Small intestine (tissue), 16 donors: Measurements from ENCODE around the gene ST13. TPM values are rescaled to one million over a fixed set of nuclear protein-coding genes. Genes with fewer than 3 reads are reported as not detected.

Experiments used
- DNase-seq, 2 donors: peaks; one replicate each; pipeline versions ENCODE4 v3.0.0 to v3.0.0-alpha.2; 2013
- FAIRE-seq: peaks from 2 replicates; lab custom pipeline; 2012; peaks lifted over from hg19 to GRCh38; lab: Jason Lieb, UNC
- H3K27ac ChIP-seq, 3 donors: one replicate each; pipeline ENCODE4 v1.5.1; 2013; ENCODE audit warnings: low read length in 2 of 3, mild to moderate bottlenecking in 2 of 3, control low read depth in 1 of 3, inconsistent platforms in 1 of 3, low read depth in 1 of 3, moderate library complexity in 1 of 3
- H3K27me3 ChIP-seq, 3 donors: one replicate each; pipeline ENCODE4 v1.6.1; 2013; ENCODE audit warnings: low read length in 3 of 3, inconsistent platforms in 1 of 3; ENCODE audit not compliant: control insufficient read depth in 3 of 3, insufficient read depth in 3 of 3
- H3K36me3 ChIP-seq, 3 donors: one replicate each; pipeline ENCODE4 v1.6.1; 2013; ENCODE audit warnings: low read length in 3 of 3, inconsistent platforms in 1 of 3, low read depth in 1 of 3, mild to moderate bottlenecking in 1 of 3, moderate library complexity in 1 of 3; ENCODE audit not compliant: control insufficient read depth in 3 of 3, insufficient read depth in 2 of 3
- H3K4me1 ChIP-seq, 3 donors: one replicate each; pipeline ENCODE4 v1.6.1; 2013; ENCODE audit warnings: low read length in 2 of 3, inconsistent platforms in 1 of 3, low read depth in 1 of 3, mild to moderate bottlenecking in 1 of 3, moderate library complexity in 1 of 3; ENCODE audit not compliant: control insufficient read depth in 3 of 3, insufficient read depth in 2 of 3
- H3K4me3 ChIP-seq, 3 donors: one replicate each; pipeline ENCODE4 v1.5.1; 2013; ENCODE audit warnings: low read length in 3 of 3, control low read depth in 1 of 3, inconsistent platforms in 1 of 3, low read depth in 1 of 3, mild to moderate bottlenecking in 1 of 3, moderate library complexity in 1 of 3
- H3K9me3 ChIP-seq, 2 donors: one replicate each; pipeline ENCODE4 v1.6.1; 2013; ENCODE audit warnings: low read depth in 1 of 2, low read length in 1 of 2; ENCODE audit not compliant: control insufficient read depth in 2 of 2, insufficient read depth in 1 of 2
- WGBS, 3 donors: extraction: QIAGEN DNeasy Blood & Tissue Kit; methylation state at CpG; one replicate each; pipeline ENCODE4 v1.1.7; 2013; 5-methylcytosine and 5-hydroxymethylcytosine counted together
- long read RNA-seq, 10 donors: transcript quantifications; one replicate each; lab custom pipeline, GENCODE V29; 2026
- polyA plus RNA-seq, 4 donors: library from polyadenylated mRNA; stranded (reverse) in 3 of 4; unstranded in 1 of 4; fragments of 200-250 nt in 3 of 4; fragments of 120-200 nt in 1 of 4; gene quantifications; one replicate each; pipeline versions ENCODE4 v1.2.1 to v1.2.3, GENCODE V29; 2013
- donor health status: healthy with polysubstance abuse.
- donor health status: control.
- donor health status: control.
- donor health status: Bipolar disorder and iron deficiency.
- donor health status: healthy.

Gene ST13
- 100 to 1,000 TPM in 3 of 4 donors, 10 to 100 TPM in 1; 69.6 to 585 (median 127) TPM for polyA plus RNA-seq
- long read RNA-seq, donor 1, transcript ST13-201 (12 exons, 3,595 nt) = major isoform, 260 of 542 reads
- long read RNA-seq, donor 1, partial matches to known transcripts = 273 of 542 reads
- long read RNA-seq, donor 1, other reads (novel, unspliced or antisense) = 9 of 542 reads
- long read RNA-seq, donor 2, transcript ST13-201 (12 exons, 3,595 nt) = major isoform, 51 of 81 reads
- long read RNA-seq, donor 2, partial matches to known transcripts = 30 of 81 reads
- long read RNA-seq, donor 2, other reads (novel, unspliced or antisense) = 0 of 81 reads
- long read RNA-seq, donor 3, transcript ST13-201 (12 exons, 3,595 nt) = major isoform, 70 of 198 reads
- long read RNA-seq, donor 3, partial matches to known transcripts = 123 of 198 reads
- long read RNA-seq, donor 3, other reads (novel, unspliced or antisense) = 5 of 198 reads
- long read RNA-seq, donor 4, partial matches to known transcripts = 0 of 1 reads
- long read RNA-seq, donor 4, other reads (novel, unspliced or antisense) = 0 of 1 reads
- long read RNA-seq, donor 5, transcript ST13-201 (12 exons, 3,595 nt) = major isoform, 40 of 101 reads
- long read RNA-seq, donor 5, partial matches to known transcripts = 61 of 101 reads
- long read RNA-seq, donor 5, other reads (novel, unspliced or antisense) = 0 of 101 reads
- long read RNA-seq, donor 6, transcript ST13-201 (12 exons, 3,595 nt) = major isoform, 84 of 150 reads
- long read RNA-seq, donor 6, partial matches to known transcripts = 66 of 150 reads
- long read RNA-seq, donor 6, other reads (novel, unspliced or antisense) = 0 of 150 reads
- long read RNA-seq, donor 7, transcript ST13-201 (12 exons, 3,595 nt) = major isoform, 125 of 228 reads
- long read RNA-seq, donor 7, partial matches to known transcripts = 97 of 228 reads
- long read RNA-seq, donor 7, other reads (novel, unspliced or antisense) = 6 of 228 reads
- long read RNA-seq, donor 8, transcript ST13-201 (12 exons, 3,595 nt) = major isoform, 7 of 13 reads
- long read RNA-seq, donor 8, partial matches to known transcripts = 6 of 13 reads
- long read RNA-seq, donor 8, other reads (novel, unspliced or antisense) = 0 of 13 reads
- long read RNA-seq, donor 9, transcript ST13-201 (12 exons, 3,595 nt) = major isoform, 20 of 42 reads
- long read RNA-seq, donor 9, partial matches to known transcripts = 22 of 42 reads
- long read RNA-seq, donor 9, other reads (novel, unspliced or antisense) = 0 of 42 reads
- long read RNA-seq, donor 10, transcript ST13-201 (12 exons, 3,595 nt) = major isoform, 99 of 186 reads
- long read RNA-seq, donor 10, partial matches to known transcripts = 87 of 186 reads
- long read RNA-seq, donor 10, other reads (novel, unspliced or antisense) = 0 of 186 reads

DNA sequence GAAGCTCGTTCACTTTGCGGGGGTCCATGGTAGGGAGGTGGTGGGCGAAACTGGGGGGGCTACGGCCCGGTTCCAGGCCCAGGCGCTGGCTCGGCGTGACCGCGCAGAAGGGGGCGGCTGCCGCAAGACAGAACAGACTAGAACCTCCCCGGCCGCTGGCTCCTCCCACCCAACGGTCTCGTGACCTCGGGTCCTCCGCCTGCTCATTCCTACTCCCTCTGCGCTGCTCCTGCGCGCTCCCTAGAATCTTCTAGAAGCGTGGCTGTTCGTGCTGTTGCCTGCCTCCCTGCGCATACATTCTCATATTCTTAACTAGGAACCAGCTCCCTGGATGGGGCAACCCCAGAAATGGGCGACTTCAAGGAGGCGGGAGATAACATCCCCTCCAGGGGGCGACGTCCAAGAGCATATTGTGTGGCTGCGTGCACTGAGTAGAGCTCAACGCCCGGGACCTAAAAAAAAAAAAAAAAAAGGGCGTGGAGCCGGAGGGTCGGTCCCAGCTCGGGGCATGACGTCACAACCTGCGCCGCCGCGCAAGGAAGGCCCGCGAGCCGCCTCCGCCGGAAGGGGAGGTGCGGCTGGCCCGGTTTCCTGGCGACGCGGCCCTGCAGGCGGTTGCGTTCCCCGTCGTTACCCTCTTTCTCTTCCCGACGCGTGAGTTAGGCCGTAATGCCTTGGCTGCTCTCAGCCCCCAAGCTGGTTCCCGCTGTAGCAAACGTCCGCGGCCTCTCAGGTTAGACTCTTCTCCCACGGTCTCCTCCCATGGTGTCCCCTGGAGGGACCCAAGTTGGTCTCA lies at the start of gene ST13, which contains the start of gene XPNPEP3:
TSS of gene ST13 (minus strand) at position 127 of the 796 bp plus-strand sequence. CDS start at position 28, 99 bp downstream.
TSS of gene XPNPEP3 (plus strand) at position 636 of the 796 bp plus-strand sequence. CDS start at position 670, 34 bp downstream.
- Histone ChIP-seq H3K27me3 (no peaks in the 10 kb centered on the region), H3K9me3 (no peaks in the 10 kb centered on the region), H3K36me3 (peaks cover 0 to 7% (median 2%) of the 10 kb centered on the region in 3 donors), H3K27ac (peak within 1 kb of the TSS; percentile 84 to 99 (median 99)), H3K4me3 (peak within 1 kb of the TSS; percentile 73 to 98 (median 82)), H3K4me1 (peaks cover 7 to 26% (median 10%) of the 10 kb centered on the region in 3 donors)
- peak; percentile 97 to 99 for DNase-seq
- 0 to 1% (median 0%) methylated on average over 46 to 63 of the region's 63 CpGs for WGBS, 3 donors
- no peak for FAIRE-seq

DNA sequence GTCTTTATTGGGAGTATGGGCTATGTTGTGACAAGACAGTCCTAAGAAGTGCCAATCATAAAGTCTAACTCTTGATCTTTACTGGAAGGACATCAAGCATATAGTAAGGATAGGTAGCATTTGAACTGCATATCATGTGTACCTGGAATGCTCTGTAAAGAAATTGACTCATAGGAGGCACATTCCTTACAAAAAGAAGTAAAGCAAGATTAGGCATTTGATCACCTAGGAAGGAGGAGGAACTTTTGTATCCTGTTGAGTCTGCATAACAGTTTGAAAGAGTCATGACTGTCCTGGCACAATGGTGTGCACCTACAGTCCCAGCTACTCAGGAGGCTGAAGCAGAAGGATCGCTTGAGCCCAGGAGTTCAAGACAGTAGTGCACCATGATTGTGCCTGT lies 47.7 kb upstream of the ST13 start:
- H3K27ac ChIP-seq = no peak overlapping the region
- no peak for FAIRE-seq
- 93 to 100% (median 95%) methylated on average over 1 of the region's 1 CpG for WGBS, 3 donors

DNA sequence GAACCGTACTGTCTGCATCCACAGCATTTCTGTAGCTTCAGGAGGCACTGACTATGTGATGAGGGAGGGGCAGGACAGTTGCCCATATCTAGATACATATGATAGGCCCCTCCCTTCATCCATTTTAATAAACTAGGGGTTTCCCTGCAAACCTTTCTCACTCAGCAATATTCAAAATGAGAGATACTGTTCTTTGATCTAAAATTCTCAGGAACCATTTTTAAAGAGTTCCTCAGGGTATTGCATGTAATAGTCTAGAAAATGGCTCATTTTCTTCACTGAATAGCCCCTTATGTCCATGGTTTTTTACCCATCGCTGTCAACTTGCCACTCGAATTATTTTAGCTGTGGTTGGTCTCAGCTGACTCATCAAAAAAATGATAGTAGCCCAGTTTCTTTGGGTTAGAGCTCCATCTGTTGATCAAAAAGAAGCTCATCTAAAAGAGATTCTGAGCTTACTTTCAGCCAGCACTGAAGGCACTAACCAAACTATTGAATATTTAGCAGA lies 42.5 kb upstream of the ST13 start:
- Histone ChIP-seq H3K27me3 (no peaks in the 10 kb centered on the region), H3K4me3 (no peak overlapping the region), H3K9me3 (no peaks in the 10 kb centered on the region), H3K27ac (no peak overlapping the region), H3K4me1 (no peaks in the 10 kb centered on the region), H3K36me3 (peaks cover 0 to 6% (median 0%) of the 10 kb centered on the region in 3 donors)
- 28 to 34% (median 33%) methylated on average over 3 of the region's 3 CpGs for WGBS, 3 donors
- no peak for FAIRE-seq
- DNase-seq = peak; percentile 73 to 78

More for the DNA sequence above, 47.7 kb upstream of the ST13 start:
- Histone ChIP-seq H3K36me3 (peaks cover 0 to 16% (median 0%) of the 10 kb centered on the region in 3 donors), H3K27me3 (no peaks in the 10 kb centered on the region), H3K4me3 (no peak overlapping the region), H3K4me1 (no peaks in the 10 kb centered on the region), H3K9me3 (peaks cover 0 to 3% of the 10 kb centered on the region in 2 donors)
- no peak for DNase-seq

DNA sequence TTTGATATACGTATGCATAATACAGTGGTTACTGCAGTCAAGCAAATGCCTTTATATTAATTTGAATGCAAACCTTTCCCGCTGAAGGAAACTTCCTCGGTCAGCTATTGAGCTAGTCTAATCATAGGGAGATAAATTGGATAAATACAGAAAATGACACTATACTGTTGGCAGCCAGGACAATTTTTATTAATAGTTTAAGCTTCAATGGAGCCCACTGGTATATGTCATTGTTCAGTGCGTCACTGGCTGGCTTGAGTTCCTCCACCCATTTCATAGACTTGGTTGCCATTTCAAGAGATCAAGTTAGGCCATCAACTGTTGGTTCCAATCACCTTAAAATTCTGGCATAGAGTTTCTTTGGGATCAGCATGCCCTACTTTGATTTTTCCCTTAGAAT lies 38.0 kb upstream of the ST13 start:
- no peak for FAIRE-seq
- H3K9me3 ChIP-seq = no peaks in the 10 kb centered on the region
- peaks cover 0 to 13% (median 0%) of the 10 kb centered on the region in 3 donors for H3K36me3 ChIP-seq
- no peaks in the 10 kb centered on the region for H3K27me3 ChIP-seq
- no peak overlapping the region for H3K4me3 ChIP-seq
- 92 to 93% (median 92%) methylated on average over 4 of the region's 4 CpGs for WGBS, 3 donors
- DNase-seq = no peak
- no peak overlapping the region for H3K27ac ChIP-seq
- H3K4me1 ChIP-seq = no peaks in the 10 kb centered on the region

DNA sequence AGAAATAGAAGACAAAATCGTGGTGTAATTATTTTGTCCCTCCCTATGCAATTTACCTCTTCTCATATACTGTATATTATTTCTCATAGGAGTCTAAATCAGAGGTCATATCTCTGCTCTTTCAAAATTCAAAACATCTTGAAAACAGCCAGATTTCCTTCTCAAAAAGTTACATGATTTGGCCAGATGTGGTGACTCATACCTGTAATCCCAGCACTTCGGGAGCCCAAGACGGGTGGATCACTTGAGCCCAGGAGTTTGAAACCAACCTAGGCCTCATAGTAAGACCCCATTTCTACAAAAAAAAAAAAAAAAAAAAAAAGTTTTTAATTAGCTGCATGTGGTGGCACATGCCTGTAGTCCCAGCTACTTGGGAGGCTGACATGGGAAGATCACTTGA lies 34.4 kb upstream of the ST13 start:
- FAIRE-seq = no peak
- H3K27me3 ChIP-seq = no peaks in the 10 kb centered on the region
- peaks cover 0 to 24% (median 0%) of the 10 kb centered on the region in 3 donors for H3K36me3 ChIP-seq
- 89 to 90% (median 89%) methylated on average over 3 of the region's 3 CpGs for WGBS, 3 donors
- H3K4me1 ChIP-seq = no peaks in the 10 kb centered on the region
- no peak overlapping the region for H3K4me3 ChIP-seq
- no peaks in the 10 kb centered on the region for H3K9me3 ChIP-seq
- DNase-seq = no peak
- H3K27ac ChIP-seq = no peak overlapping the region

DNA sequence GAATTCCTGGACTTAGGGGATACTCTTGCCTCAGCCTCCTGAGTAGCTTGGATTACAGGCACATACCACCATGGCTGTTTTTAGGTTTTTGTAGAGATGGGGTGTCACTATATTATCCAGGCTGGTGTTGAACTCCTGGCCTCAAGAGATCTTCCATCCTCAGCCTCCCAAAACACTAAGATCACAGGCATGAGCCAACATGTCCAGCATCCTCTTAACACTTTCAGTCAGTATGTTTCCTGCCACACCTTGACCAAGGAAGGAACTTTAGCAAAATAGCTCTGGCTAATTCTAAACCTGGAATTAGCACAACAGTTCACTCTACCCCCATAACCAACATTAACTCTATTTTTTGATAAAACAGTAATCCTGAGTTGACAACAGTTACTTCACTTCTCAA lies 32.7 kb upstream of the ST13 start:
- Histone ChIP-seq H3K27me3 (no peaks in the 10 kb centered on the region), H3K27ac (no peak overlapping the region), H3K4me3 (no peak overlapping the region), H3K9me3 (no peaks in the 10 kb centered on the region), H3K36me3 (peaks cover 0 to 30% (median 0%) of the 10 kb centered on the region in 3 donors), H3K4me1 (no peaks in the 10 kb centered on the region)
- DNase-seq (no peak), FAIRE-seq (no peak)

DNA sequence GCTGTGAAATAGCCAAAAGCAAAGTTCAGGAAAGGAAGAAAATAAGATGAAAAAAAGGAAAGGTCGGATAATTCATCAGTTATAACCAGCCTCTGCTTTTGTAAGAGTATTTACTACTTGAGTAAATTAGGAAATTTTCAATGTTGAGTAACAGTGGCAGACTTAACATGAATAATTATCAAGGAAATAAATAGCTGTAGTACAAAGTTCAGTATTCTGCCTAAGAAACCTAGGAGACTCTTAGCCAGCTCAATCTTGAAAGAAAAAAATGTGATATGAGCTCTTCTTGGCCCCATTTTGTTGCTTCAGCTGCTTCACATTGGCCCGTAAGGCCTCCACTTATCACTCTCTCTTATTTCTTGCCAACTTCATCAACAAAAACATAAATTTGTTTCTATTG lies 22.5 kb upstream of the ST13 start:
- Histone ChIP-seq H3K9me3 (no peaks in the 10 kb centered on the region), H3K4me3 (no peak overlapping the region), H3K27ac (peak overlapping the region in 1 of 3 donors; percentile 81), H3K36me3 (peaks cover 0 to 22% (median 0%) of the 10 kb centered on the region in 3 donors), H3K4me1 (peaks cover 0 to 20% (median 0%) of the 10 kb centered on the region in 3 donors), H3K27me3 (no peaks in the 10 kb centered on the region)
- DNase-seq = peak; percentile 70 to 79
- WGBS, 3 donors = 22 to 60% (median 45%) methylated on average over 2 of the region's 2 CpGs
- peak; percentile 41 for FAIRE-seq
